ENCODE results near the gene NPPC.

Gene NPPC

DNA sequence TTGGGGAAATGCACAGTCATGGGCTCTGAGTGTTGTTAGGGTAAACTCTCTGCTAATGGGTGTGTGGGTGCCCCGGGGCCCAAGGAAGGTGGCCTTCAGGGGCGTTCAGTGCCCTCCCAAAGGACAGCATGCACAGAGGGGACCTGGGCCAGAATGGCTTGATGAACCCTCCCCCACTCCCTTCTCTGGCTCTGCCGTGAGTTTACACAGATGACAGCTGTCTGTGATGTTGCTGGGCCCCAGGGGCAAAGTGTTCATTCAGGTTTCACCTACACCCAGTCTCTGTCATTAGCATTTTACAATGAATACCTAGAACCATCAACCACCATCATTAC, 3.2 kb downstream of the NPPC start:
- H3K23ac ChIP-seq (ENCODE audit: low read length) = no peak overlapping the region
- peaks cover 31% of the 10 kb centered on the region for H3K27me3 ChIP-seq (ENCODE audit: insufficient read depth, low read length)
- H3K18ac ChIP-seq (ENCODE audit: low read length) = no peak overlapping the region
- H3K4me2 ChIP-seq (ENCODE audit: low read length) = no peak overlapping the region
- H4K12ac ChIP-seq (ENCODE audit: low read depth, low read length) = no peak overlapping the region
- H3K4me1 ChIP-seq (ENCODE audit: control insufficient read depth in 1 of 2, insufficient read depth in 2 of 2, low read length in 2 of 2) = peaks cover 11 to 18% of the 10 kb centered on the region in 2 experiments
- H3K14ac ChIP-seq (ENCODE audit: low read length) = no peak overlapping the region
- H2BK5ac ChIP-seq (ENCODE audit: low read depth, low read length, poor library complexity) = no peak overlapping the region
- no peak overlapping the region for H3K9ac ChIP-seq (ENCODE audit: low read length)
- H4K91ac ChIP-seq (ENCODE audit: low read depth, low read length) = no peak overlapping the region
- H3K79me1 ChIP-seq (ENCODE audit: low read length) = no peaks in the 10 kb centered on the region
- H2BK12ac ChIP-seq (ENCODE audit: low read length) = no peak overlapping the region
- no peak overlapping the region for H3K27ac ChIP-seq (ENCODE audit: low read depth, low read length)
- H3K79me2 ChIP-seq (ENCODE audit: control insufficient read depth, insufficient read depth, low read length, poor library complexity) = no peaks in the 10 kb centered on the region
- no peak overlapping the region for H2AK5ac ChIP-seq (ENCODE audit: low read length)
- no CpG with 5 or more reads among the region's 3 CpGs for WGBS (ENCODE audit: extremely low coverage, insufficient coverage, insufficient read length)
- H2BK120ac ChIP-seq (ENCODE audit: insufficient read depth, low read length, poor library complexity) = no peak overlapping the region
- peaks cover 3% of the 10 kb centered on the region for H3K9me3 ChIP-seq (ENCODE audit: insufficient read depth, low read depth, low read length)
- no peak for DNase-seq
- no peak overlapping the region for H3K4me3 ChIP-seq (ENCODE audit: low read depth, low read length)
- no peaks in the 10 kb centered on the region for H3K36me3 ChIP-seq (ENCODE audit: control insufficient read depth in 1 of 2, insufficient read depth in 2 of 2, low read length in 2 of 2)
- no peak overlapping the region for H4K8ac ChIP-seq (ENCODE audit: low read depth, low read length)
- no peak overlapping the region for H3K4ac ChIP-seq (ENCODE audit: low read depth, low read length)
- H2AFZ ChIP-seq (ENCODE audit: insufficient read depth, low read length, poor library complexity) = no peak overlapping the region

DNA sequence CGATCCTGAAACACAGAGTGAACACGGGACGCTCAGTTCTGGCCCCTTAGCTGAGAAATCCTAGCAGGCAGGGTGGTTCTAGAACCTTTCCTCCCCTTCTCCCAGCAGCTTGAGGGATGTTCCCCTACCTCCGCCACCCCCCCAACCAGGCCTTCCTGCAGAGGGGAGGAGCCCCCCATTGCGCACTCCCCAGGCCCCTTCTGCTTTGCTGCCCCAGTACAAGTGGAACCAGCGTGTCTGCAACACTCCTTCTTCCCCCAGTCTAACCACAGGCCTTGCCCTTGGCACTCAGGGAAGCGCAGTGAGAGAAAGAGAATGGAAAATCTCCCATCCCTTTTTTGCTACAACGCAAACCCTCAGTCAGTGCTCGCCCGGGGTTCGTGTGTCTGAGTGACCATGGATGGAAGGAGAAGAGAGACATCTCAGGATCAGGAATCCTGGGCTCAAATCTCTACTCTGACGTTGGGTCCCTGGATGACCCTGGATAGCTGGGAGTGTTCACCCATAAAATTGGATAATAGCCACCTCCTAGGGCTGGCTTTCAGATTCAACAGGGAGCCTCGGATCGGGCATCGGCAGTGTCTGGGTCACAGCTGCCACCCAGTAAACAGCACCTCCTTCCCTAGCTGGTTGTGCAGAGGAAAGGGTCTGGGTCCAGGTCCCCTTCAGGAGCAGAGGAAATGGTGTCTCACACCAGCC, 3.7 kb downstream of the NPPC start:
- H3K9ac ChIP-seq (ENCODE audit: low read length) = no peak overlapping the region
- no peaks in the 10 kb centered on the region for H3K79me1 ChIP-seq (ENCODE audit: low read length)
- no peak overlapping the region for H4K8ac ChIP-seq (ENCODE audit: low read depth, low read length)
- H3K23ac ChIP-seq (ENCODE audit: low read length) = no peak overlapping the region
- H3K9me3 ChIP-seq (ENCODE audit: insufficient read depth, low read depth, low read length) = peaks cover 3% of the 10 kb centered on the region
- peaks cover 26% of the 10 kb centered on the region for H3K27me3 ChIP-seq (ENCODE audit: insufficient read depth, low read length)
- no peak overlapping the region for H2AK5ac ChIP-seq (ENCODE audit: low read length)
- peaks cover 11 to 18% of the 10 kb centered on the region in 2 experiments for H3K4me1 ChIP-seq (ENCODE audit: control insufficient read depth in 1 of 2, insufficient read depth in 2 of 2, low read length in 2 of 2)
- H3K27ac ChIP-seq (ENCODE audit: low read depth, low read length) = no peak overlapping the region
- no peak overlapping the region for H3K4me2 ChIP-seq (ENCODE audit: low read length)
- no peak overlapping the region for H3K18ac ChIP-seq (ENCODE audit: low read length)
- no CpG with 5 or more reads among the region's 15 CpGs for WGBS (ENCODE audit: extremely low coverage, insufficient coverage, insufficient read length)
- H3K4me3 ChIP-seq (ENCODE audit: low read depth, low read length) = no peak overlapping the region
- no peak overlapping the region for H2BK12ac ChIP-seq (ENCODE audit: low read length)
- no peak overlapping the region for H2BK120ac ChIP-seq (ENCODE audit: insufficient read depth, low read length, poor library complexity)
- no peak overlapping the region for H2AFZ ChIP-seq (ENCODE audit: insufficient read depth, low read length, poor library complexity)
- H2BK5ac ChIP-seq (ENCODE audit: low read depth, low read length, poor library complexity) = no peak overlapping the region
- no peak overlapping the region for H4K91ac ChIP-seq (ENCODE audit: low read depth, low read length)
- H3K79me2 ChIP-seq (ENCODE audit: control insufficient read depth, insufficient read depth, low read length, poor library complexity) = no peaks in the 10 kb centered on the region
- no peak overlapping the region for H4K12ac ChIP-seq (ENCODE audit: low read depth, low read length)
- no peaks in the 10 kb centered on the region for H3K36me3 ChIP-seq (ENCODE audit: control insufficient read depth in 1 of 2, insufficient read depth in 2 of 2, low read length in 2 of 2)
- H3K14ac ChIP-seq (ENCODE audit: low read length) = no peak overlapping the region
- DNase-seq = no peak
- H3K4ac ChIP-seq (ENCODE audit: low read depth, low read length) = no peak overlapping the region

DNA sequence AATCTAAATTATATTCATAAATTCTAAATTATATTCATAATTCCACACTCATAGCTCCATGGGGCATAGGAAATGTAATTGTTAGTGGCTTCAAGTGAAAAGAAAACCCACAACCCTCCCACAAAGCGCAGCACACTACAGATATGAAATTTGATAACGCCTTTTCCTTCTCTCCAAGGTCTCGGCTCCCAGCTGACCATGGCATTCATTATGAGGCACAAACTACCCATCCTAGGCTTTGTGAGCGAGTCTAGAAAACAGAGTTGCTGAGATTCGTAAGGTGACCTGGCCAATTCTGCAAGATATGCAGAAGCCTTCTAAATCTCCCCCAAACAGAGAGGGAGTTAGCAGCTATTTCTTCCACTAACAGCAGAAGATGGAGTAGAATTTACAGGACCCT, 5.4 kb downstream of the NPPC start:
- no peak overlapping the region for H3K4ac ChIP-seq (ENCODE audit: low read depth, low read length)
- H2BK120ac ChIP-seq (ENCODE audit: insufficient read depth, low read length, poor library complexity) = no peak overlapping the region
- H4K91ac ChIP-seq (ENCODE audit: low read depth, low read length) = no peak overlapping the region
- no peak overlapping the region for H4K8ac ChIP-seq (ENCODE audit: low read depth, low read length)
- no peaks in the 10 kb centered on the region for H3K79me2 ChIP-seq (ENCODE audit: control insufficient read depth, insufficient read depth, low read length, poor library complexity)
- H2BK12ac ChIP-seq (ENCODE audit: low read length) = no peak overlapping the region
- no peak overlapping the region for H3K18ac ChIP-seq (ENCODE audit: low read length)
- H3K27ac ChIP-seq (ENCODE audit: low read depth, low read length) = no peak overlapping the region
- no peaks in the 10 kb centered on the region for H3K79me1 ChIP-seq (ENCODE audit: low read length)
- no peaks in the 10 kb centered on the region for H3K36me3 ChIP-seq (ENCODE audit: control insufficient read depth in 1 of 2, insufficient read depth in 2 of 2, low read length in 2 of 2)
- H3K14ac ChIP-seq (ENCODE audit: low read length) = no peak overlapping the region
- peaks cover 9% of the 10 kb centered on the region for H3K27me3 ChIP-seq (ENCODE audit: insufficient read depth, low read length)
- H4K12ac ChIP-seq (ENCODE audit: low read depth, low read length) = no peak overlapping the region
- H2BK5ac ChIP-seq (ENCODE audit: low read depth, low read length, poor library complexity) = no peak overlapping the region
- no peak overlapping the region for H3K4me3 ChIP-seq (ENCODE audit: low read depth, low read length)
- WGBS (ENCODE audit: extremely low coverage, insufficient coverage, insufficient read length) = no CpG with 5 or more reads among the region's 5 CpGs
- no peak overlapping the region for H2AFZ ChIP-seq (ENCODE audit: insufficient read depth, low read length, poor library complexity)
- no peak overlapping the region for H3K4me2 ChIP-seq (ENCODE audit: low read length)
- DNase-seq = no peak
- no peak overlapping the region for H2AK5ac ChIP-seq (ENCODE audit: low read length)
- H3K23ac ChIP-seq (ENCODE audit: low read length) = no peak overlapping the region
- no peak overlapping the region for H3K9ac ChIP-seq (ENCODE audit: low read length)
- H3K9me3 ChIP-seq (ENCODE audit: insufficient read depth, low read depth, low read length) = peaks cover 3% of the 10 kb centered on the region
- H3K4me1 ChIP-seq (ENCODE audit: control insufficient read depth in 1 of 2, insufficient read depth in 2 of 2, low read length in 2 of 2) = peaks cover 5 to 10% of the 10 kb centered on the region in 2 experiments

DNA sequence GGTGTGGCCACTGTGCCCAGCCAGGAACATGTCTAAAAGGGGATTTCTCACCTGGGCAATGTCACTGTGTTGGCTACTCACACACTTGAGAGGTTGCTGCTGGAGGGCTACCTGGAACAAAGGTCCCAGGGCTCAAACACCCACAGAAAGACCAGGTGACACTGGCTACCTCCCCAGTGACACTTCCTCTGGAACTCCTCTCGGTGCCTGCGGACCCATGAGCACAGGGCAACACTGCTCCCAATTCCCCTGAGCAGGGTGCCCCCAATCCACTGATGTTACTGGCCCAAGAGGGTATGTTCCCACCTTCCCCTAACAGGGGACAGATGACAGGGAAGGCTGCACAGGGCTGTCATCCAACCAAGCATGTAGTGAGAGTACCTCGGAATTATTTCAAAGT, 5.8 kb downstream of the NPPC start:
- Histone ChIP-seq H3K14ac (ENCODE audit: low read length) (no peak overlapping the region), H3K36me3 (ENCODE audit: control insufficient read depth in 1 of 2, insufficient read depth in 2 of 2, low read length in 2 of 2) (no peaks in the 10 kb centered on the region), H3K9ac (ENCODE audit: low read length) (no peak overlapping the region), H3K18ac (ENCODE audit: low read length) (no peak overlapping the region), H4K8ac (ENCODE audit: low read depth, low read length) (no peak overlapping the region), H4K12ac (ENCODE audit: low read depth, low read length) (no peak overlapping the region), H3K4me2 (ENCODE audit: low read length) (no peak overlapping the region), H4K91ac (ENCODE audit: low read depth, low read length) (no peak overlapping the region), H3K9me3 (ENCODE audit: insufficient read depth, low read depth, low read length) (no peaks in the 10 kb centered on the region), H2AFZ (ENCODE audit: insufficient read depth, low read length, poor library complexity) (no peak overlapping the region), H2BK5ac (ENCODE audit: low read depth, low read length, poor library complexity) (no peak overlapping the region), H3K23ac (ENCODE audit: low read length) (no peak overlapping the region), H3K27ac (ENCODE audit: low read depth, low read length) (no peak overlapping the region), H3K27me3 (ENCODE audit: insufficient read depth, low read length) (peaks cover 5% of the 10 kb centered on the region), H2BK120ac (ENCODE audit: insufficient read depth, low read length, poor library complexity) (no peak overlapping the region), H3K79me1 (ENCODE audit: low read length) (no peaks in the 10 kb centered on the region), H3K4ac (ENCODE audit: low read depth, low read length) (no peak overlapping the region), H3K4me3 (ENCODE audit: low read depth, low read length) (no peak overlapping the region), H2AK5ac (ENCODE audit: low read length) (no peak overlapping the region), H3K4me1 (ENCODE audit: control insufficient read depth in 1 of 2, insufficient read depth in 2 of 2, low read length in 2 of 2) (peaks cover under 1 to 6% of the 10 kb centered on the region in 2 experiments), H3K79me2 (ENCODE audit: control insufficient read depth, insufficient read depth, low read length, poor library complexity) (no peaks in the 10 kb centered on the region), H2BK12ac (ENCODE audit: low read length) (no peak overlapping the region)
- no CpG with 5 or more reads among the region's 3 CpGs for whole genome bisulfite sequencing (ENCODE audit: extremely low coverage, insufficient coverage, insufficient read length)
- no peak for DNase-seq

Measured in trophoblast cell (in vitro differentiated cells and primary cell).